ES-I3 (cell line): Measurements from ENCODE around the gene CAMSAP1.

Experiments
- H3K36me3 ChIP-seq: 2 replicates; pipeline ENCODE4 v1.6.1; 2013; ENCODE audit warnings: mild to moderate bottlenecking, low read length, control low read depth, moderate library complexity; ENCODE audit not compliant: insufficient read depth
- H3K4me1 ChIP-seq: 2 replicates; pipeline ENCODE4 v1.6.1; 2013; ENCODE audit warnings: mild to moderate bottlenecking, control low read depth, low read length; ENCODE audit not compliant: insufficient read depth
- H3K9ac ChIP-seq: 2 replicates; pipeline ENCODE4 v1.6.1; 2013; ENCODE audit warnings: low read depth, mild to moderate bottlenecking, low read length, moderate library complexity
- H3K9me3 ChIP-seq: 2 replicates; pipeline ENCODE4 v1.6.1; 2013; ENCODE audit warnings: mild to moderate bottlenecking, low read length, moderate library complexity; ENCODE audit not compliant: control insufficient read depth, insufficient read depth

The CAMSAP1 gene

DNA sequence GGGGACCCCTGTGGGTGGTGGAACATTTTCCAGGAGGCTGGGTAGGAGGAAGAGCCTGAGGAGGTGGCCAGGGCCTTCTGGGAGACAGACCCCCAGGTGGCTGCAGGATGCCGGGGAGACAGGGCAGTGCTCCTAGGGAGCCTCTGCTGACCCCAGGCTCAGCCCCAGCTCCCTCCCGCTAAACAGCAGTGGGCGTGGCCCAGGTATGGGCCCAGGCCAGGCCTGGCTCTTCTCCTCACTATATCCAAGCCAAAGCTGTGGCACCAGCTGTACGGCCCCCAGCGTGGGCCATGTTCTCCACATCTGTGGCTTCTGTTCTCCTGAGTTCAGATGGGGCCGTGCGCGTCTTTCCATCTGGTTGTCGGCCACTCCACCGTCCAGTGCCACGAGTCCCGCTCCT lies 146.9 kb downstream of the CAMSAP1 start:
- Histone ChIP-seq H3K9me3 (no peaks in the 10 kb centered on the region), H3K36me3 (no peaks in the 10 kb centered on the region), H3K9ac (no peak overlapping the region), H3K4me1 (no peaks in the 10 kb centered on the region)

- no peaks in the 10 kb centered on the region for H3K4me1 ChIP-seq
- no peaks in the 10 kb centered on the region for H3K36me3 ChIP-seq
- no peak overlapping the region for H3K9ac ChIP-seq
- H3K9me3 ChIP-seq: no peaks in the 10 kb centered on the region
These were observed 147.6 kb downstream of the CAMSAP1 start for GRCh38 chr9:135759676-135760300.

DNA sequence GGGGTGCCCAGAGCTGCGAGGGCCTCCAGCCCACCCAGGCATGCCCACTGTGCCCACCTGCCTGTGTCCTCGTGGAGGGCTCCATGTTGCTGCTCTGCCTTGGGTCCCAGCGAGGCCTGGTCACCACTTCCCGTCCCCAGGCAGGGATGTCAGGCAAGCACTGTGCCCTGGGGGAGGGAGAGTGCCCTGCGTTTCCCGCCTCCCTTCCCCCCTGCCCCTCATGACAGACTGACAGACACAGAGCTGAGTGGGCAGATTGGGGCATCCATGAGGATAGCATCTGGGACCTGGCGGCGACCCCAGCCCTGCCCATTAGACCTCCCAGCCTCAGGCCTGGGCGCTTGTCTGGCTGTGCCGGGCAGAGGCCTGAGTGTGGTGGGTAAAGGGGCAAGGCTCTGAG lies 148.5 kb downstream of the CAMSAP1 start:
- no peak overlapping the region for H3K9ac ChIP-seq
- no peaks in the 10 kb centered on the region for H3K36me3 ChIP-seq
- H3K9me3 ChIP-seq: no peaks in the 10 kb centered on the region
- no peaks in the 10 kb centered on the region for H3K4me1 ChIP-seq
